ENCODE results near the gene NCAPD3. TPM values are rescaled to one million over a fixed set of nuclear protein-coding genes. Genes with fewer than 3 reads are reported as not detected.
"Not testable (repeated sequence)": the region's sequence is repeated elsewhere in the genome, so short reads cannot be mapped to it uniquely, and the experiment has no call there.

NCAPD3 gene
- polyA plus RNA-seq (ENCODE audit: insufficient read length in 12 of 12): 10 to 100 TPM in 11 of 12 donors, not detected in 1; 10.3 to 25.8 (median 18.5) TPM
- long read RNA-seq, donor 1, partial matches to known transcripts: 6 of 7 reads
- long read RNA-seq, donor 1, other reads (novel, unspliced or antisense): 0 of 7 reads
- long read RNA-seq, donor 2, partial matches to known transcripts: 29 of 29 reads
- long read RNA-seq, donor 2, other reads (novel, unspliced or antisense): 0 of 29 reads
- long read RNA-seq, donor 3: 0 reads
- long read RNA-seq, donor 4: 0 reads
- long read RNA-seq, donor 5: 0 reads
- long read RNA-seq, donor 6, partial matches to known transcripts: 0 of 1 reads
- long read RNA-seq, donor 6, other reads (novel, unspliced or antisense): 0 of 1 reads
- long read RNA-seq, donor 7: 0 reads
- long read RNA-seq, donor 8: 0 reads
- long read RNA-seq, donor 9, partial matches to known transcripts: 0 of 1 reads
- long read RNA-seq, donor 9, other reads (novel, unspliced or antisense): 0 of 1 reads
- long read RNA-seq, donor 10: 0 reads
- long read RNA-seq, donor 11: 0 reads

- DNase-seq: peak; percentile 97
Observed at GRCh38 chr11:134223836-134224709, at the start of gene NCAPD3, which contains the start of gene VPS26B. TSS of gene NCAPD3 (minus strand) at chr11:134223967. CDS start at chr11:134223926, 41 bp downstream. TSS of gene VPS26B (plus strand) at chr11:134224671. CDS start at chr11:134225123, 452 bp downstream.

DNA sequence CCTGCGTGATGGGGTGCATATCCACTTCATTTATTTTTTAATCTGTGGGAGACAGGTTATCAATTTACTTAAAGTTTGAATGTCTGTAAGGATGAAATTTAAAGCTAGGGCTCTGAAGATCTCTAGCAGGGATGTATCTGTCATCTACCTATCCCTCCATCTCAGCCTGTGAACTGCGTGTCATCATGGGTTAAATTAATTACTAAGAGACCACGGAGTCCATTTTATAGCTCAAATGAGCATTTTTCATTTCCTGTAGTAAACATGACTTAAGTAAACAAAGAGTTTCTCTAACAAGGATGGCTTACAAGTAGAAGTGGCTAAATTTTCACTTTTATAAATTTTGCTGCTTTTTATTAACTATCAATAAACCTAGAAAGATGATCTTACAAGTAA is 49.5 kb upstream of the NCAPD3 start:
- DNase-seq: no peak

- DNase-seq: no peak
Observed at GRCh38 chr11:134272381-134273316, 48.9 kb upstream of the NCAPD3 start.

- DNase-seq: no peak
Observed at GRCh38 chr11:134271978-134272377, 48.2 kb upstream of the NCAPD3 start.

DNA sequence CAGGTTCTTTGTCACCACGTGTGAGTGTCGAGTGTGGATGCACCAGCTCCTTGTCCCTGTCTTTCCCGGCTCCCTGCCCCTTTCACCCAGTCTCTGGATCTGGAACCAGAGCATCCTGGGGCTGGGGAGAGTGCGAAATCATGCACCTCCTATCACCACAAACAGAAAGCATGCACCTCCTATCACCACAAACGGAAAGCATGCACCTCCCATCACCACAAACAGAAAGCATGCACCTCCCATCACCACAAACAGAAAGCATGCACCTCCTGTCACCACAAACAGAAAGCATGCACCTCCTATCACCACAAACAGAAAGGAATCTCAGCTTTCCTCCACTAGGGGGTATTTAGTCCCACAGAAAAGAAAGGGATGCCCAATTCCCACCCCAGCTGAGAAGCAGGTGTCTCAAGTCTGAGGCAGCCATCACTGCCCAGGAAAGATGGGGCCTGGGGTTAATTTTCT is 46.5 kb upstream of the NCAPD3 start:
- DNase-seq: no peak

- DNase-seq: no peak
Observed at GRCh38 chr11:134267966-134268365, 44.2 kb upstream of the NCAPD3 start.

- DNase-seq: no peak
Observed at GRCh38 chr11:134267461-134267860, 43.7 kb upstream of the NCAPD3 start.

- no peak for DNase-seq
Observed at GRCh38 chr11:134266841-134267251, 43.1 kb upstream of the NCAPD3 start.

- DNase-seq: no peak
Observed at GRCh38 chr11:134266440-134266839, 42.7 kb upstream of the NCAPD3 start.

DNA sequence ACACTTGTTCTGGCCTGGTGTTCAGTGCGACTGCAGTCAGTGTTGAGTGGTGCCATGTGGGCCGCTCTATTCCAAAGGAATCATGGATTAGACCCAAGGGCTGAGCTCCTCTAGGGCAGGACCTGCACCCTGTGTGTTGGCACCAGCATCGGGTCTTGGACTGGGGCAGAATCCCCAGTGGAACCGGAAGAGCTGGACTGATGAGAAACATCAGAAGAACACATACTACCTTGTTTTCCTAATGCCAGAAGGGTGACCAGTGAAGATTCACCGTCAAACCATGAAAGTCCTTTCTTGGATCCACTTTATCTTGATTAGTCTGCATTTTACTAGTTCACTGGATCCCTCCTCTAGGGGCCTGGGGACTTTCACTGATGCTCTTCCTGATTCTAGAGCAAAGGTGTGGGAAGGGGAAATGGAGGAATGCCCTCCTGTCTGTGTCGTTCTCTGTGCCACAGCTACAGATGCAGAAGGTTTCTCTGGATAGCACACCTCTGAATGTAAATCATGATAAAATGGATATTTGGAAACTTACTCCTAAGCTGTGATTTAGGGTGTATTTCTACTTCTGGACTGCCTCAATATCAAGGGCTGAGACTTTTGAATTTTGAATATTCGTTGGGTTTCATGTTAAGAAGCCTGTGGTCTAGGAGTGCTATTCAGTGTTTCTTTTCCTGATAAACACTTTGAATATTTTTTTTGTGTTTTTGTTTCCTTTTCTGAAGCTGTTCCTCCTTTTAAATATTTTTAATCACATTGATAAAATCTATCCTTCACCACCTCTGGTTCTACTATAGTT is 41.4 kb upstream of the NCAPD3 start:
- no peak for DNase-seq

- DNase-seq: no peak
Observed at GRCh38 chr11:134261626-134262488, 38.1 kb upstream of the NCAPD3 start.

DNA sequence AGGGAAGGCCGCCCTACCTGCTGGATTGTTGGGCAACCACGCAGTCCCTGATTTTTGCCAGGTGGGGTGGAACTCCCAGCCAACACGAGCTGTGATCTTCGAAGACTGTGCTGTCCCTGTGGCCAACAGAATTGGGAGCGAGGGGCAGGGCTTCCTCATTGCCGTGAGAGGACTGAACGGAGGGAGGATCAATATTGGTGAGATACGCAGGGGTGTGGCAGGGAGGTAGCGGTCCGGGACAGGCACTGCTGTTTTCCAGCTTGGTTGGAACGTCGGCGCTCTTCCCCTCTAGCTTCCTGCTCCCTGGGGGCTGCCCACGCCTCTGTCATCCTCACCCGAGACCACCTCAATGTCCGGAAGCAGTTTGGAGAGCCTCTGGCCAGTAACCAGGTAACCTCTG is 37.2 kb upstream of the NCAPD3 start:
- DNase-seq: no peak

- DNase-seq: no peak
Observed at GRCh38 chr11:134260503-134260902, 36.7 kb upstream of the NCAPD3 start.

DNA sequence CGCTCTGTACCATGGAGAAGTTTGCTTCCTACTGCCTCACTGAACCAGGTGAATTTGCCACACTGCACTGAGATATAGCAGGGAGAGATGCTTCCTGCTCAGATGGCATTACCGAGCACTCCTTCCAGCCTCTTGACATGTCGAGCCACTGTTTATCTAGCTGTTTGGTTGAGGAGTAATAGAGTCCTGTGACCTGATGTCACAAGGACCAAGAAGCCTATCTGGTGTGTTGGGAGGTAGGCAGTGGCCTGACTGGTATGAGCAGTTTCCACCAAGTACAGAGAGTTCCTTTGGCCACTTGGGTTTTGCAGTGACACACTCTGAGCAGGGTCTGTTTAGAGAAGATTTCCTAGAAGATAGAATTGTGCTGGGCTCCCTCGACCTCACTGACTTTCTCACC is 34.8 kb upstream of the NCAPD3 start:
- no peak for DNase-seq

DNA sequence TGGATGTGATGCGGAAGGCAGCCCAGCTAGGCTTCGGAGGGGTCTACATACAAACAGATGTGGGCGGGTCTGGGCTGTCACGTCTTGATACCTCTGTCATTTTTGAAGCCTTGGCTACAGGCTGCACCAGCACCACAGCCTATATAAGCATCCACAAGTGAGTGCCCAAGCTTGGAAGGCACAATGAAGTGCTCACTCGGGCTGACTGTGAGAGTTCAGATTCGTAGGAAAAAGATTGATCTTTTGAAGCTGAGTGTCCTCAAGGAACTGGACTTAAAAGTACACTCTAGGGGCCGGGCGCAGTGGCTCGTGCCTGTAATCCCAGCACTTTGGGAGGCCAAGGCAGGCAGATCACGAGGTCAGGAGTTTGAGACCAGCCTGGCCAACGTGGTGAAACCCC is 33.3 kb upstream of the NCAPD3 start:
- DNase-seq: no peak

GRCh38 chr11:134255184-134255561 is 31.4 kb upstream of the NCAPD3 start:
- not testable (repeated sequence) for DNase-seq

- DNase-seq: no peak
Observed at GRCh38 chr11:134254433-134255183, 30.8 kb upstream of the NCAPD3 start.

GRCh38 chr11:134253188-134253993 is 29.6 kb upstream of the NCAPD3 start, which contains the start of the genes ACAD8 and THYN1:
TSS of gene ACAD8 (plus strand) at chr11:134253568. CDS start at chr11:134253601, 33 bp downstream.
TSS of gene THYN1 (minus strand) at chr11:134253352. CDS start at chr11:134252882, 470 bp downstream.
- DNase-seq: peak; percentile 98

All from muscle of arm (tissue), 14 donors.